ENCODE data around the gene APEH.

Gene APEH

GRCh38 chr3:49725906-49726681 is 51.9 kb downstream of the APEH start:
- TF ChIP-seq ZNF274 (IDR thresholded peaks at IDR 0.05; ENCODE audit: low read depth, low read length) = no peak
- no peak overlapping the region for H3K4me3 ChIP-seq (ENCODE audit: low read length)

- no peak for TF ChIP-seq ZNF274 (IDR thresholded peaks at IDR 0.05; ENCODE audit: low read depth, low read length)
- H3K4me3 ChIP-seq (ENCODE audit: low read length) = no peak overlapping the region
Measured at GRCh38 chr3:49727154-49727923, 53.2 kb downstream of the APEH start.

- H3K4me3 ChIP-seq (ENCODE audit: low read length) = no peak overlapping the region
- no peak for TF ChIP-seq ZNF274 (IDR thresholded peaks at IDR 0.05; ENCODE audit: low read depth, low read length)
Measured at GRCh38 chr3:49727924-49728361, 53.8 kb downstream of the APEH start.

GRCh38 chr3:49729966-49730609 is 55.9 kb downstream of the APEH start:
- H3K4me3 ChIP-seq (ENCODE audit: low read length) = no peak overlapping the region
- no peak for TF ChIP-seq ZNF274 (IDR thresholded peaks at IDR 0.05; ENCODE audit: low read depth, low read length)

- no peak overlapping the region for H3K4me3 ChIP-seq (ENCODE audit: low read length)
- no peak for TF ChIP-seq ZNF274 (IDR thresholded peaks at IDR 0.05; ENCODE audit: low read depth, low read length)
Measured at GRCh38 chr3:49732597-49732996, 58.4 kb downstream of the APEH start.

GRCh38 chr3:49733551-49733950 is 59.4 kb downstream of the APEH start:
- no peak for TF ChIP-seq ZNF274 (IDR thresholded peaks at IDR 0.05; ENCODE audit: low read depth, low read length)
- H3K4me3 ChIP-seq (ENCODE audit: low read length) = no peak overlapping the region
